ENCODE measurements around the gene MIPEP. TPM values are rescaled to one million over a fixed set of nuclear protein-coding genes. Genes with fewer than 3 reads are reported as not detected.

MIPEP gene
- total and polyA plus RNA-seq, 10 of the 15 experiments (the other 5 are each of a cell fraction or from before 2014, with no cell fraction given), result 15.6 to 56.2 (median 29.8) TPM

GRCh38 chr13:23845105-23845725, 44.0 kb downstream of the MIPEP start (continued):
- TF ChIP-seq USF1 (IDR thresholded peaks at IDR 0.05; ENCODE audit: borderline replicate concordance, extremely low read length, insufficient read depth, low read depth, low read length) (no peak), TAF1 (IDR thresholded peaks at IDR 0.05; ENCODE audit: borderline replicate concordance, low read depth, low read length) (no peak), SIN3A (IDR thresholded peaks at IDR 0.05; ENCODE audit: low read depth, low read length) (no peak), EED (IDR thresholded peaks at IDR 0.05; ENCODE audit: low read depth) (peak; percentile 16; the same call in 1 of the 2 replicates)

- intact Hi-C loops (cut with micrococcal nuclease; ENCODE audit: unreplicated experiment), result no loop called here
- Histone ChIP-seq H3K27ac (ENCODE audit: control insufficient read depth, insufficient read depth) (peak overlapping the region; percentile 82; the same call in 1 of the 2 replicates), H3K4me3 (no peak overlapping the region), H3K4me2 (ENCODE audit: control insufficient read depth, insufficient read depth) (no peak overlapping the region; the same call in 1 of the 2 replicates), H2AFZ (ENCODE audit: control insufficient read depth, low read depth, low read length) (no peak overlapping the region), H3K9ac (ENCODE audit: control insufficient read depth, insufficient read depth, low read length) (no peak overlapping the region), H3K79me2 (ENCODE audit: control insufficient read depth, insufficient read depth, low read length) (no peaks in the 10 kb centered on the region), H3K36me3 (ENCODE audit: control insufficient read depth in 2 of 2, insufficient read depth in 2 of 2, low read length in 1 of 2) (no peaks in the 10 kb centered on the region), H3K27me3 (replicated peaks in 1 of 2; ENCODE audit: control insufficient read depth in 2 of 2, insufficient read depth in 2 of 2, low read length in 1 of 2) (no peaks in the 10 kb centered on the region), H4K20me1 (ENCODE audit: control insufficient read depth, insufficient read depth) (no peaks in the 10 kb centered on the region), H3K9me3 (replicated peaks; ENCODE audit: control insufficient read depth, insufficient read depth, low read length) (no peaks in the 10 kb centered on the region), H3K4me1 (ENCODE audit: control insufficient read depth, insufficient read depth, low read length) (peaks cover 45% of the 10 kb centered on the region)
- ChIA-PET RAD21 (ENCODE audit: unreplicated experiment) (interaction anchor here (1.1 to 2.6 kb wide), 5 partner anchors 25 to 66 kb away, joined by 3 to 26 read pairs (median 9); no protein-coding TSS in a partner anchor), SMC1A (ENCODE audit: uncharacterized antibody, unreplicated experiment) (interaction anchor here (0.7 to 3.2 kb wide), 13 partner anchors 12 to 127 kb away, joined by 3 to 40 read pairs (median 8); no protein-coding TSS in a partner anchor), POLR2A (interaction anchor here (1.3 to 2.2 kb wide), 2 partner anchors 23 to 33 kb away, joined by 3 to 14 read pairs; no protein-coding TSS in a partner anchor), CTCF (interaction anchor here (1.0 to 3.0 kb wide), 9 partner anchors 9 to 69 kb away, joined by 3 to 17 read pairs (median 5); partner anchors contain the start of gene MIPEP)
- in situ Hi-C loops (cut with MboI), result no loop called here
- DNase-seq (ENCODE audit: low read depth, low spot score), result no peak
- 94% methylated on average over 2 of the region's 2 CpGs for WGBS (ENCODE audit: insufficient coverage, insufficient replicate concordance, low lambda C conversion rate, missing lambda C conversion rate)
- peak; percentile 5; the same call in 1 of the 3 replicates for ATAC-seq
- no peak for FAIRE-seq
- no TSS peak for BruUV-seq (replicated peaks)
- TF ChIP-seq CBX5 (IDR thresholded peaks at IDR 0.05; ENCODE audit: low read depth) (no peak), RFX5 (IDR thresholded peaks at IDR 0.05; ENCODE audit: low read depth, low read length) (no peak), IKZF2 (IDR thresholded peaks at IDR 0.05) (peak in 1 of 2 experiments; percentile 31; a peak in 1 of 4 replicates), RUNX3 (IDR thresholded peaks at IDR 0.05; ENCODE audit: low read length) (peak; percentile 69), SPI1 (IDR thresholded peaks at IDR 0.05; ENCODE audit: borderline replicate concordance, insufficient read depth, low read depth, low read length) (peak; percentile 60; the same call in 1 of the 2 replicates), ZSCAN29 (IDR thresholded peaks at IDR 0.05) (no peak), CEBPB (IDR thresholded peaks at IDR 0.05; ENCODE audit: borderline replicate concordance in 1 of 2, low read depth in 2 of 2, low read length in 2 of 2) (no peak), RELB (IDR thresholded peaks at IDR 0.05; ENCODE audit: low read depth) (no peak)
- TF ChIP-seq, protein P1, sequence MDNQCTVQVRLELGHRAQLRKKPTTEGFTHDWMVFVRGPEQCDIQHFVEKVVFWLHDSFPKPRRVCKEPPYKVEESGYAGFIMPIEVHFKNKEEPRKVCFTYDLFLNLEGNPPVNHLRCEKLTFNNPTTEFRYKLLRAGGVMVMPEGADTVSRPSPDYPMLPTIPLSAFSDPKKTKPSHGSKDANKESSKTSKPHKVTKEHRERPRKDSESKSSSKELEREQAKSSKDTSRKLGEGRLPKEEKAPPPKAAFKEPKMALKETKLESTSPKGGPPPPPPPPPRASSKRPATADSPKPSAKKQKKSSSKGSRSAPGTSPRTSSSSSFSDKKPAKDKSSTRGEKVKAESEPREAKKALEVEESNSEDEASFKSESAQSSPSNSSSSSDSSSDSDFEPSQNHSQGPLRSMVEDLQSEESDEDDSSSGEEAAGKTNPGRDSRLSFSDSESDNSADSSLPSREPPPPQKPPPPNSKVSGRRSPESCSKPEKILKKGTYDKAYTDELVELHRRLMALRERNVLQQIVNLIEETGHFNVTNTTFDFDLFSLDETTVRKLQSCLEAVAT (IDR thresholded peaks at IDR 0.05), result no peak
Measured at GRCh38 chr13:23844132-23844531, 45.1 kb downstream of the MIPEP start.

Data from GM12878 (cell line).